GM21723 (cell line): ENCODE results near the gene XRCC3.

Experiments used
- ATAC-seq: cut with Tn5 transposase; IDR thresholded peaks from one replicate; pipeline ENCODE4 v1.9.1; 2021; ENCODE audit warnings: mild to moderate bottlenecking, moderate library complexity; ENCODE audit not compliant: unreplicated experiment

The XRCC3 gene

DNA sequence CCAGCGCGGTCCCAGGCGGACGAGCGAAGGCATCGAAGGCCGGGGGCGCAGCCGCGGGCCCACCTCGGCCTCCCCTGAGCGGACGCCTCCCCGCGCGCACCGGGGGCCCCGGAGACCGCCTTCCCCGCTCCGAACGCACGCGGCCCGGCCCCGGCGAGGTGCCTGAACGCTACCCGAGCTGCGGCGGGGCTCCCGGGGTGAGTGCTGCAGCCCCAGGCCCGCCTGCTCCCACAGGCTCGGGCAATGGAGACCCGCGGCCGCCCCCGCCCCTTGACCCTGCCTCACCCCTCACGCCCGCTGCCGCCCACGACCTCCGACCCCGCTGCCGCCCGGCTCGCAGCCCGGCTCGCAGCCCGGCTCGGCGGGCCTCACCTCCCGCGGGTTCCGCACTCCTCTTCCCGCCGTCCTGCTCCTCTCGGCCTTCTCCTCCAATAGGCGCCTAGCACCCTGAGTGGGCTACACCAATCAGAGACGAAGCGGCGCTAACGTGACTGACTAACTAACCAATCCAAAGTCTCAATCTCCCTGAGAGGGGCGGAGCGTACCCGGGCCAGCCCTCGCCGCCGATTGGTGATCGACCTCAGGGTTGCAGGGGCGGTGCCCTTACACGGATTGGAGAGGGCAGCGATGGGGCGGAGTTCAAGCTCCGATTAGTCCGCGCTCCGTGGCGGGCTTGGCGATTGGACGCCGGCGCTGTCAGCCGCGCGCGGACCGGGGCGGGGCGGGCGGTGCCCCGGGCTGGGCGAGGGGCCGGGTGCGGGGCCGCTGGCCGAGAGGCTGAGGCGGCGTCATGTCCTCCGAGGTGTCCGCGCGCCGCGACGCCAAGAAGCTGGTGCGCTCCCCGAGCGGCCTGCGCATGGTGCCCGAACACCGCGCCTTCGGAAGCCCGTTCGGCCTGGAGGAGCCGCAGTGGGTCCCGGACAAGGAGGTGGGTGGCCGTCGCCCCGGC lies at the start of gene XRCC3, which contains the start of gene ZFYVE21:
Gene XRCC3 (minus strand): TSS at position 400 of the 949 bp plus-strand sequence. CDS start 4,364 bp downstream, outside the sequence.
Gene ZFYVE21 (plus strand): TSS at position 759 of the 949 bp plus-strand sequence. CDS start 32 bp downstream, at position 791.
- peak; percentile 91 for ATAC-seq

DNA sequence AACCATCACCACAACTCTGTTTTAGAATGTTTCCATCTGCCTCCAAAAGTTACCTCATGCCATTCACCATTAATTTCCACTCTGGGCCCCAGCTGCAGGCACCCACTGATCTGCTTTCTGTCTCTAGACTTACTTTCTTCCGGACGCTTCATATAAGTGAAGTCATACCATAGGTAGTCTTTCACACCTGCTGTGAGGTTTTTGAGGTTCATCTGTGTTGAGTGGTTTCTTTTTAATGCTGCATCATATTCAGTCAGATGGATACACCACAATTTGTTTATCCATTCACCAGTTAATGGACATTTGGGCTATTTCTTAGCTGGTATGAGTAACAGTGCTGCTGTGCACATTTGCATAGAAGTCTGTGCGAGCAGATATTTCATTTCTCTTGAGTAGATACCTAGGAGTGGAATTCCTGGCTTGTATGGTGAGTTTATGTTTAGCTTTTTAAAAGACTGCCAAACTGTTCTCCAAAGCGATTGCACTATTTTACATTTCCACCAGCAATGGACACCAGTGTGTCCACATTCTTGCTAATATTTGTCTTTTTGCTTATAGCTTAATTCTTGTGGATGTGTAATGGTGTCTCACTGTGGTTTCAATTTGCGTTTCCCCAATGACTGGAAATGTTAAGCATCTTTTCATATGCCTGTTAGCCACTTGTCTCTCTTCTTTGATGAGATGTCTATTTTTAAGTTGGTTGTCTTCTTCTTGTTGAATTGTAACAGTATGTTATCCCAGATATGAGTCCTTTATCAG lies 48.7 kb upstream of the XRCC3 start:
- ATAC-seq: peak; percentile 79

DNA sequence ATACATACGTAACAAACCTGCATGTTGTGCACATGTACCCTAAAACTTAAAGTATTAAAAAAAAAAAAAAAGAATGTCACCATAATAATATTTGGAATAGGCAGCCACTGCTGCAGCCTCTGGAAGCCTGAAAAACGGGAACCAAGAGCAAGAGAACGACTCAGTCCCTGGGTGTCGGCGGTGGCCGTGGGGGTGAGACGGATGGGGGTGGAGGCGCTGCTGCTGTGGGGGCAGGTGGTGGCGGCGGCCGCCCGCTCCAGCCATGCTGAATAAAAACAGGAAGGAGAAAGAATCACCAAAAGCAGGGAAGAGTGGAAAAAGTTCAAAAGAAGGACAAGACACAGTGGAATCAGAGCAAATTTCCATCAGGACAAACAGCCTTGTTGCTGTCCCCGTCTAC lies 47.3 kb upstream of the XRCC3 start:
- ATAC-seq: no peak

DNA sequence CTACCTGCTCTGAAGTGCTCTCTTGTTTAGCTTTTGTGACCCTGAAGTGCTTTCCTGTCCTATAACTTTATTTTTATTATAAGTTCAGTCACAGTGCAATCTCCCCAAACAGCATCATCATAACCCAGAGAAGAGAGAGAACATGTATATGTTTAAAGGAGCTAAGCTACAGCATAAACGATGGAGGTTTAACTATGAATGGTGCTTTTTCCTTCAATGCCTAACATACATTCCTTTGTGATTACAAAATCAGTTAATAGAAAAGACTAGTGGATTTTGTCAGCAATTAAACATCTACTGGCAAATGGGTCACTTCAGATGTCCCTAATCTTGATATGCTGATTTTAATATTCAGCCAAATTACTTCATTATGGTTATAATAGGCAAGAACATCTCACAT lies 46.8 kb upstream of the XRCC3 start:
- ATAC-seq: no peak

DNA sequence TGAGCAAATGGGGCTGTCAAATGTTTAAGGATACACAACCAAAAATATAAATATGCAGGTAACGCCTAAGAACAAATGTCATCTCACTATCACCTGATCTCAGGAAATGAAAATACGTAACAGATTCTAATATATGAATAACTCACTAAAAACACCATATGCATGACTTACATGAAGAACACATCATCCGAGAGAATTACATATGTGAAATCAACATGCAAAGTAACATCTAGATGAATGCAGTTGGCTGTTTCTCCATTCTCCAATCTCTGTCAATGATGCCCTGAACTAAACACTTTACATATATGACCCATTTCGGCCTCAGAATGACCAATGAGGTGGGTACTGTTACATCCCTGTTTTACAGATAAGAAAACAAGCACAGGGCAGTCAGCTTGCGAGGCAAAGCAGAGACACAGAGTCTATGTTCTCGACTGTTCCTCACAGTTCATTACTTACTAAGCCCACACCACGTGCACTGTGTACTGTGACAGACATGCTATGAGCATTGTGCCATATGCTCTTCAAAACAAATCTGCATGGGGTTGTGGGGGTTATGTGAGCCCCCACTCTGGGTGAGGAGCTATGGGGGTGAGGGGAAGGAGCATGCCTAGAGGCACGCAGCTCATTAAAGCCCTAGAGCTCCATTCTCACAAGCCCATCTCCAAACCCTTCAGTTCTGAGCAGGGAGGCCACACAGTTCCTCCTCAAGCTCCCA lies 43.0 kb upstream of the XRCC3 start:
- no peak for ATAC-seq

DNA sequence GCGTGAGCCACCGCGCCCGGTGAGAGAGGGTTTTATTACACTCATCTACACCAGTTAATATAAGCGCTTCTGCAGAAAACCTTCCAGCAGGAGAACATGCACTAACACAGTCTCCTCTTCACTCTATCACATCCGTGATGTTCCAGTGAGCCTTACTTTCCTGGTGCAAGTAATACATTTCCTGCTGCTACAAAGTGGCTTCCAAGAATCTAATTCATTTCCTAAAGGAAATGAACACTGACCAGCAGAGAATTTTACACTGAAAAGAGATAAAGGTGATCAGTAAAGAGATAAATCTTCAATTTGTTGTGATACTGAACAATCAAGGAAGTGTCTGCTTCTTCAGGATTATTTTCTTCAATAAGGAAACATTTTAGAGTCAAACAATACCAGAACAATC lies 39.8 kb upstream of the XRCC3 start:
- ATAC-seq: no peak

DNA sequence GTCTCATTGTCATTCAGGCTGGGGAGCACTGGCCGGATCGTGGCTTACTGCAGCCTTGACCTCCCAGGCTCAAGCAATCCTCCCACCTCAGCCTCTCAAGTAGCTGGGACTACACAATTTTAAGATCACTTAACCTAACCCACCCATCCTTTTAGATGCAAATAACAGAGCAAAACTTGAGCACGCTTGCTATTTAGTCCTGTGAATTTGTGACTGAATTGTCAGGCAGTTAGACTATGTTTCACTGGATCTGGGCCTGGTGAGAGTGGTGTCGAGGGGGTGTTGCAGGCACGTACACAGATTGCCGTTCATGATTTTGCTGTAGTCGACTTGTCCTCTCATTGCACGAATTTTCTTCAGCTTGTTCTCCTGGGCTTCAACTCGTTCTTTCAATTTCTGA lies 38.5 kb upstream of the XRCC3 start:
- no peak for ATAC-seq

DNA sequence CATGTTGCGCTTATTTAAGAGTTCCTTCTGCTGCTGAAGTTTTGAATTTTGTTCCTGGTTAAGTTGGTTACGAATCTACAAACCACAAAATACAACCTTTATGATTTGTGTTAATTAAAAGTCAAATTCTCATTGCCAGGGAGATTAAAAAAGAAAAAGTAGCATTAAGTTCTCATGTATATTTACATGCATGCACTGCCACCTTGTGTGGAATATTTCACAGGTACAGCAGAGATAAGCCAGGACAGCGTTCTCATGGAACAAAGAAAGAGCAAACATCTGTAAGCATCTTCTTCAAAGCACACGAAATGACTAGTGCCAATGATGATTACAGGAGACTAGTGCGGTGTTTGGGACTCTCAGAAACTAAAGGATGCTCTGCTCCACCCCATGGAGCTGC lies 34.6 kb upstream of the XRCC3 start:
- no peak for ATAC-seq

DNA sequence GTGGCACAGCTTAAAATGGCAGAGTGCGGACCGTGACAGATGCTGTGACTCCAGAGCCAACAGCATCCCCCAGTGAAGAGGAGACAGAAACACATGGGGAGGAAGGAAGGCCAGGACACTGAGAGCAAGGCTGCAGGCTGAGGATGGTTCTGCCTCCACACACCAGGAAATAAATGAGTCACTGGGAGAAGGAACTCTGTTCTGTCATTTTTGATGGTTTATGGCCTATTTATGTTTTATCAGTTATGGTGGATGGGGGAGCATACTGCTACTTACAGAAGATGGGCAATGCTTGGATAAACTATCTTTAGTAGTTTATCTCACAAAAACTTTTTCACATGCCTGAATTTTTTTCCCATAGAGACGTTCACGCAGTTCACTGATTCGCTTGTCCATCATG lies 34.2 kb upstream of the XRCC3 start:
- no peak for ATAC-seq

DNA sequence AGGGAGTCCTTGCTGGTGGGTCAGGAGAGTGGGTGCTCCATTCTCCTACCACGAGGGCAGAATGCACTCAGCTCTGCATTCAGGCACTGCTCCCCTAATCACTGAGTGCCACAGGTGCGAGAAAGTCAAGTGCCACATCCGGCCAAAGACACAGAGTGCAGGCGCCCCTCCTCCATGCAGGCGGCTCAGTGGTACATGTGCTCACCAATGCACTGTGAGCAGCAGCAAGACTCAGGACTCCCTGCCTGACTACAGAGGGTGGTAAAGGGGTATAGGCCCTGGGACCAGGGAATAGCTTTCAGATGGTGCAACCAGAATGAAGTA lies 33.2 kb upstream of the XRCC3 start:
- no peak for ATAC-seq

DNA sequence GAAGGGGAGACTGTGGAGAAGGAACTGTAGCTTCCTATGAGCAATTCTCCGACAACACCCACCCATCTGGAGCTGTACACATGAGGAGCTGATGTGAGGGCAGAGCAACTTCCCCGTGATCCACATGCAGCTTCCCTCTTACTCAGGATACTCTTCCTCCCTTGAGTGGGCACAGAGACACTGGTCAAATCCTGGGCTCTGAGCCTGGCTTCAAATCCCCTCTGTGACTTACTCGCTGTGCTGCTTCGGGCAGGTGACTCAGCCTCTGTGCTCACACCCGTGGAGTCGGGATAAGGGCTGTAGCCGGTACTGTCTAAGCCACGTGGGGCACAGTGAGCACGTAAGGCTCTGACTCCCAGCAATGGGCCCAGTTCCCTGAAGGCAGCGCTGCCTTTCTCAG lies 31.4 kb upstream of the XRCC3 start:
- ATAC-seq: no peak

DNA sequence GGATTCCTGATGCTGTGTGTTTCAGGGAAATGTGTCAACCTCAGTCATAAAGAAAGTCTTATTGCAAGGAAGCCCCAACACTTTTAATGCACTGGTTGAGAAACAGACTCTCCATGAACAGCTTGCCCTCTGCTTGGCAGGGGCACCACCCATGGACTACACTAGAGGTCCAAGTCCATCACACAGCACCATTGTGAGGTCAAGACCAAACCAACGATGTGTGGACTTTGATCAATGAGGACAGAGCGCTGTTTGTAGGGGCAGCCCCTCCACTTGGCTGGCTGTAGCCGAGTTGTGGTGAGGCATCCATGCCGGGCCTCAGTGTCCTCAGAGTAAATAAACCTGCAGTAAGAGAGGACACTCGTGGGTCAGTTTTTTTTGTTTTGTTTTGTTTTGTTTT lies 30.2 kb upstream of the XRCC3 start:
- ATAC-seq: no peak

DNA sequence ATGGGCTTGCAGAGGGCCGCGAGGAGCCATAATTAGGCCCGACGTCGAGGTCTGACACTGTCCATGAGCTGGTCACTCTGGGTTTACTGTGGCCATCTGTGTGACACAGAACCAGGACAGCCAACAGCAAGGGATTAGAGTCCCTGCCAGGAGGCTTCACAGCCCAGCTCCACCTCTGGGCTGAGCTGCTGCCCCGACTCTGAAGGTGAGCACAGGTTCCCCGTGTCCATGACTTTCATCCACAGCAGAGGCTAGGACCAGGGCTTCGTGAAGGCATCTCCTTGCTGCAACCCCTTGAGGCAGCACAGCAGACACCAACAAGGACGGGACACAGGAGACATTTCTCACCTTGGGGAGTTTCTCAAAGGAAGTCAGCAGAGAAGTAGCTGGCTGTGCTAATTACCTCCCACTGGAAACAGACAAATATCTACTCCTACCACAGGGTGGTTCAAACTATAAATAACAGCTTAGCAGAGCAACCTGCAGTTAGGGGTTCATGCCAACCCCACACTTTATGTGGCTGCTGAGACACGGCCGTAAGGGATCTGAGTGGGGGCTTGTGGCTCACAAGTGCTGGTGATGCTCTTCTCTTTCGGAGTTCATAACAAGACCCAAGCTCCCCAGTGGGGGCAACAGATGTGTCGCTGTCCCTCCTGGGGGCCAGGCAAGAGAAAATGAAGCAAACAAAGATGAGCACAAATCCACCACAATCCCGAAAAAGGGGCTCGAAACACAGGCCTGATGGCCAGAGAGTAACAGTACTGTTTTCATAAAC lies 29.6 kb upstream of the XRCC3 start:
- no peak for ATAC-seq

DNA sequence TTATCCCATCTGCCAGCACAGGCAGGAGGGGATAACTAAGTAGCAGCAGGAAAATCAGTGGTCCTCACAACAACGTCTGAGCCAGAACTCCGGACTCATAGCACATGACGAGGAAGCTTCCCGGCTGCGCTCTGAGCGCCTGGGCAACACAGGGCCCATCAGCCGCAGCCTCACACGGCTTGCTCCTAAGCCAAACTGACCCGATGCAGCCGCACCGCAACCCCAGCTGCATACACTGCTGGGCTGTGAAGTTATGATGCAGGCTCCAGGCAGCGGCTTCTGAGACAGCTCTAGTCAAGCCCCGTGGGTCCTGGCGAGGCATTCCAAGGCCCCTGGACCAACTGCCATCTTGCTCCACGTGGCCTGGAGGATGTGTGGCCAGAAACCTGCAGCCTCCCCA lies 28.4 kb upstream of the XRCC3 start:
- no peak for ATAC-seq

DNA sequence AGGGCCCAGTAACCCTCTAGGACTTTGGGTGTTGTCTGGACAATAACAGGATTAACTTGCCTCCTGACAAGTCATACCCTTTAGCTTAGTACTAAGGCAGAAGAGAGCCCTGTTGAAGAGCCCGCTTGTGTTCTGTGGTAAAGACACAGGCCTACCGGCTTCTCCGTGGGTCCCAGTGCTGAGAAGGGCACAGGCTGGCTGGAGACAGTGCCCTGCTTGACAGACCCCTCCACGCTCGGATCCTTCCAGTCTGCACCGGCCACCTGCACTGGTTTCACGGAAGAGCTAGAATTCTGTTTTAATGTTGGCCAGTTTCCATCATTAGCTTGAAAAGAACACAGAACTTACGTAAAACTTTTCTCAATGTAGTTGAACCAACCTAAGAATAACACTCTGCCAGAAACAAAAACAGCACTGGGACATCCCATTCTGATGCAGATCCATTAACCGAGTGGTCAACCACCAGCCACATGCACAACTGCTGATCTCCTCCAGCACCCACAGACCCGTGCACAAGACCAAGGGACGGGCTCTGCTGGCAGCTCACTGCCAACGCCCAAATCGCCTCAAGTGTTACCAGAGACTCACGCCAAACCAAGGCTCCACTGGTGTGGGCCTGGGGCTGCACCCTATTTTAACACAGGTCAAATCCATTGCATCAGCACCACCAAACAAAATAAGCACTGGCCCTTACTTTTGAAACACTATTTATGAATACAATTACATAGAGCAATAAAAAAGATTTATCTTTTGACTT lies 27.4 kb upstream of the XRCC3 start:
- ATAC-seq: no peak

DNA sequence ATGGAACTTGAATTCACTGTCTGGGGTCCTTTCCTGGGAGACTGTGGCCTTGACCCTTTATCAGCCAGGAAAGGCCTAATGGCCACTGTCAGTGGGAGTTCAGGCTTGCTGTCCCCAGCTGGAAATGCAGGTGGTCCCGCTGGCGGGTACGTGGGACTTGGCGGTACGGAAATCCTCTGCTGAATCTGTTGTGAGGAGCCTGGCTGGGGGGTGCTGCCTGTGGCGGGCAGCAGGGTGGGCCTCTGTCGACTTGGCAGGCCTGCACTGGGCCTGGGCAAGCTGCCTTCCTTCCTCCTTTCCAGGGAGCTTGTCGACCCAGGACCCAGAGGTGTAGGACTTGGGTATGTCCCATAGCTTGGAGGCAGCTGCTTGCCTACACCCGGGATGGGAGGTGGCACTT lies 26.6 kb upstream of the XRCC3 start:
- no peak for ATAC-seq

DNA sequence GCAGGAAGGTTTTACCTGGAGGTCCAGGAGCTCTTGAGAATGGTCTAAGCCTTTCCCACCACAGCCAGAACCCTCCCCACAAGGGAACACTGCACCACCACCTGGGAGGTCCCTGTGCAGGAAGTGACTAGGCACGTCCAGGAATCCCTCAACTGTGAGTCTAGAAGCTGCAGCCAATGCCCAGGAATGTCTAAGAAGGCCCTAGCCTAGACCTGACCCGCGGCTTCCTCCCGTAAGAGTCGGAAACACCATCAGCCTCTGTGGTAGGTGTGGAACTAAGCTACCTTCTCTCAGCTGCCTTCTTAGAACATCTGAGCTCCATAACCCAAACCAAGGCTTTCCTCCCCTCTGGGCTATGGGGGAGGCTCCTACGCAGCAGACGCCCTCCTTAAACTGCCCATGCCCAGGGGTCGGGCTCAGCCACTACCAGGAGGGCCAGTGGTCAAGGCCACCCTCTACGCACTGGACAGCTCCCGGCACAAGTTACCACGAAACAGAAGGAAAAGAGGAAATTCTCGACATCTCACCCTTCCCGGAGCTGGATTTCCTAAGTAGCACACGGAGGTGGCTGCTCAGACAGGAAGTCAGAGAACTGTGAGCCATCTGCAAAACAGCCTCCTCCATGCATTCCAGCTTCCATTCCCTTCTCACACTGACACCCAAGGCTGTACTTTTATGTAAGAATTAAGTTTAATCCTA lies 25.9 kb upstream of the XRCC3 start:
- ATAC-seq: no peak

DNA sequence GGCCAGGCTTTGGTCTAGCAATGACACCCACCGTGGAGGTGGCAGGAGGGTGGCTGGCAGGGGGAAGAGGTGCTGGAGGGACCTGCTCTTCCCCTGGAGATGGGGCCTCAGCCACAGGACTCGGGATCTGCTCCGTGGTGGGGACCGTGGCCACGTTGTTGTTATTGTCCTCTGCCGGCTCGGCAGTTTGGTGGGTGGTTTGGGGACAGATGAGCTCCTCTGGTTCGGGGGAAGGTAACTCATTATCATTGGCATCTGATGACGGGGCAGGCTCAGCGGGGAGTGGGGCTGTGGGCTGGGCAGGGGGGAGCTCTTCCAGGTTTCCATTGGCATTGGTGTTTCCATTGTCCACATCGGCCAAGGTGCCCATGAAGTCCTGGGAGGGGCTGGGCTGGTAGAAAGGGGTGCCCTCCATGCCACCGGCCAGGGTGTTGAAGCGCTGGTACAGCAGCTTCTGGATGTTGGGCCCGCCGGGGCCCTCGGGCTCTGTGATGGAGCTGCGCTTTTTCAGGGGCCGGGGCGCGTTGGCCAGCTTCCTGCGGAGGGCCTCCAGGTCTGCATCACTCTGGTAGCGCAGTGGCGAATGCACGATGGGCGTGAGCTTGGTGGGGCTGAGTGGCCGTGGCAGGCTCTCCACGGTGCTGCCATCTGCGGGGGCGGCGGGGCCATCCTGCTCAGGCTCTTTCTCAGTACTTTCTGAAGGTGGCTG lies 24.7 kb upstream of the XRCC3 start:
- no peak for ATAC-seq

DNA sequence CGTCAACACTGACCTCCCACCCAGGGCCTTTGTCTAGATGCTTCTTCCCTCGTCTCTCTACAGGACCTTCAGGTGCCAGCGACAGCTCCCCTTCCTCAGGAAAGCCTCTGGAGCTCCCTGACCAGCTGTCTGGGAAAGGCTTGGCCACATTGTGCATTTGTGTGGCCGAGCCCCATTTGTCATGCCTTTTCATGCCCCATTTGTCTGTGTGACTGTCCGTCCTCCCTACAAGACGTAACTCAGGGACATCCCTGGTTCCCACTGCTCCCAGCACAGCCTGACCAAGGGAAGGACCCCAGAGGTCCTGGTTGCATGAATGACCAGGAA lies 24.2 kb upstream of the XRCC3 start:
- ATAC-seq: no peak
